NCI-H226 (cell line): ENCODE results near the gene SRP14.
"Not testable (repeated sequence)": the region's sequence is repeated elsewhere in the genome, so short reads cannot be mapped to it uniquely, and the experiment has no call there.

Experiments
- DNase-seq: peaks from one replicate; pipeline ENCODE4 v3.0.0-alpha.2; 2015

The SRP14 gene

GRCh38 chr15:40016224-40016865 is 22.6 kb downstream of the SRP14 start:
- DNase-seq: no peak

- DNase-seq: no peak
These were observed 24.6 kb downstream of the SRP14 start for GRCh38 chr15:40014390-40014789.

GRCh38 chr15:40013372-40013771 is 25.6 kb downstream of the SRP14 start:
- not testable (repeated sequence) for DNase-seq

GRCh38 chr15:40011303-40011702 is 27.7 kb downstream of the SRP14 start:
- DNase-seq: no peak

- DNase-seq: no peak
These were observed 28.3 kb downstream of the SRP14 start for GRCh38 chr15:40010686-40011085.

- no peak for DNase-seq
These were observed 30.8 kb downstream of the SRP14 start for GRCh38 chr15:40008061-40008765.

GRCh38 chr15:40006646-40007045 is 32.3 kb downstream of the SRP14 start:
- no peak for DNase-seq

- no peak for DNase-seq
These were observed 33.0 kb downstream of the SRP14 start for GRCh38 chr15:40006003-40006402.

GRCh38 chr15:40003116-40003916 is 35.7 kb downstream of the SRP14 start:
- DNase-seq: no peak

- no peak for DNase-seq
These were observed 36.7 kb downstream of the SRP14 start for GRCh38 chr15:40002295-40002694.

GRCh38 chr15:39999538-40000200 is 39.3 kb downstream of the SRP14 start:
- no peak for DNase-seq

GRCh38 chr15:39998511-39999077 is 40.4 kb downstream of the SRP14 start:
- DNase-seq: no peak

GRCh38 chr15:39997639-39998038 is 41.3 kb downstream of the SRP14 start:
- DNase-seq: no peak

GRCh38 chr15:39997031-39997430 is 42.0 kb downstream of the SRP14 start:
- DNase-seq: no peak

GRCh38 chr15:39996228-39996627 is 42.8 kb downstream of the SRP14 start:
- DNase-seq: not testable (repeated sequence)

GRCh38 chr15:39992953-39993352 is 46.0 kb downstream of the SRP14 start:
- not testable (repeated sequence) for DNase-seq

- DNase-seq: no peak
These were observed 48.3 kb downstream of the SRP14 start for GRCh38 chr15:39990706-39991105.

GRCh38 chr15:39987821-39988220 is 51.2 kb downstream of the SRP14 start:
- no peak for DNase-seq
